ENCODE results near the gene NRARP.

The NRARP gene

DNA sequence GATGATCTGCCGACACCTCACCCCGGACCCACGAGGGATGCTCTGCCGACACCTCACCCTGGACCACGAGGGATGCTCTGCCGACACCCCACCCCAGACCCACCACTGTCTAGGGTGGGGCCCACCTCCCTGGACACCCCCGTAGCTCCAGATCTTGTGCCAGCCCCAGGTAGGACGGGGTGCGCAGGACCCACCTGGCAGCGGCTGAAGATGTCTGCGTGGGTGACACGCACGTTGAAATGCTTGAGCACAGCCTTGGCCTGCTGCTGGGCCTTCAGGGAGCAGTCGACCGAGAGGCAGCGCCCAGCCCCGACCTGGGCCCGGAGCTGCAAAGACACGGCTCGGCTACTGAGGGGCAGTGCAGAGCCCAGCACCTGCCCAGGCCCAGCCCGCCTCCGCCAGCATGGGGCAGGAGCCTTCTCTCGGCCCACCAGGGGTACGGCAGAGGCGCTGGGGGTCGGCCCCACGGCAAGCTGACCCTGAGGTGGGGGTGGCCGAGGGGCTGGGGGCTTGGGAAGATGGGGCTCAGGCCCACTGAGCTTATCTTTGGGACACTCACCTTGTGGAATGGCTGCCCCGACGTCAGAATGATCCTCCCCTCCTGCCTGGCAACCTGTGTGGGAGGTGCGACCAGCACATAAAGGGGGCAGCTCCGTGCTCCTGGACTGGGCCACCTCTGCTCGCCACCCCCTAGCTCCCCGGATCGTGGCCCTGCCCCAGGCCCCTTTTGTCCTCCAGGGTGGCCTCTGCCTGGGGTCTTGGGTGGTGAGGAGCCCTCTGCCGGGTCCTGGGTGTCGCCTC, 21.7 kb upstream of the NRARP start:
- no peak for DNase-seq (ENCODE audit: low read depth in 2 of 2)

GRCh38 chr9:137321726-137322361, 19.8 kb upstream of the NRARP start:
- no peak for DNase-seq (ENCODE audit: low read depth in 2 of 2)

DNA sequence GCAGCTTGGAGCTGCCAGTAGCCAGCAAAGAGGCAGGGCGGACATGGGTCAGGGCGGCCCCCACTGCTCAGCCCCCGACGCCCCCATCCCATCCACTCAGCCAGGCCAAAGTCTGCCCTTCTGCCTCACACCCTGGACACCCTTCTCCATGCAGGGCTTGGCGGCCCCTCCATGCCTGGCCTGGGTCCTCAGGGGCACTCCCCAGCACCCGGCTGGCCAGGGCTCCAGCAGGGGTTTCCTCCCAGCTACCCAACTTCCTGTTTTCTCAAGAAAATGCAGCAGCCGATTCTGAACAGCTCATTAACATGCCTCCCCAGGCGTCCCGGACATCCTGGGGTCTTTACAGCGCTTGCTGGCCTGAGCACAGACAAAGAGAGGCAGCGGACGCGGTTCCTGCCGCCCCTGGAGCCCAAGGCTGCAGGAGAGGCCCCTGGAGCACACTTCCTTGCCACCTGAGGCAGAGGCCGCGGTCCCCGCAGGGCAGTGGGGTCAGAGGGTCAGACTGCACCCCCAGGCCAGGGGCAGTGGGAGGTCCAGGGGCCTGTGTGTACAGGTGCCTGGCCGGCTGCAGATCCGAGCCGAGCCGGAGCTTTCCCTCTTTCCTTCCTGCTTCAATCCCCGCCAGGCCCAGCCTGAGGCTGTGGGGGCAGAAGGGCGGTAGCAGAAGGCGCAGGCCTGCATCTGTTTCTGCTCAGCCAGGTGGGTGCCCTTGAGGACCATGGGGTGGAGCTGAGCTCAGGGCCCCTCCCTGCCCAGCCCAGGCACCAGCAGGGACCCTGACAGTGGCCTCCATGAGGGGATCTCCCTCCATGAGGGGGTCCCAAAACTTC, 18.7 kb upstream of the NRARP start:
- no peak for DNase-seq (ENCODE audit: low read depth in 2 of 2)

GRCh38 chr9:137319739-137320551, 17.9 kb upstream of the NRARP start:
- DNase-seq (ENCODE audit: low read depth in 2 of 2), result no peak

- no peak for DNase-seq (ENCODE audit: low read depth in 2 of 2)
These were observed 17.1 kb upstream of the NRARP start for GRCh38 chr9:137319011-137319738.

DNA sequence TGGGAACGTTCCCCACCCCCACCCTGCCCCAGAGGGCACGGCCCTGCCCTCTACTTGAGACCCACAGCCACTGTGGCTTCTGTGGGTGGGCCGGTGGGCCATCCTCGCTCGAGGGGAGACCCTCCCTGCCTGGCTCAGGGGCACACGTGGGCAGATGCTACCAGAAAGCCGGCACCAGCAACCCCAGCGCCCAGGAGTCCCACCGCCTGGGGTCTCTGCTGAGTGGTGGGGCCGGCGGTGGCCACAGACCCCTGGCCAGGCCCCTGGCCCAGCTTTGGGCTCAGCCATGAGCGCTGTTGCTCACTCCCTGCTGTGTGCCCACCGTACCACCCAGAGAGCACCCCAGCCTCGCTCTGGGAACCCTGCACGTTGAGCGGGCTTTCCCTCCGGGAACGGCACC, 16.5 kb upstream of the NRARP start:
- DNase-seq (ENCODE audit: low read depth in 2 of 2), result no peak

DNA sequence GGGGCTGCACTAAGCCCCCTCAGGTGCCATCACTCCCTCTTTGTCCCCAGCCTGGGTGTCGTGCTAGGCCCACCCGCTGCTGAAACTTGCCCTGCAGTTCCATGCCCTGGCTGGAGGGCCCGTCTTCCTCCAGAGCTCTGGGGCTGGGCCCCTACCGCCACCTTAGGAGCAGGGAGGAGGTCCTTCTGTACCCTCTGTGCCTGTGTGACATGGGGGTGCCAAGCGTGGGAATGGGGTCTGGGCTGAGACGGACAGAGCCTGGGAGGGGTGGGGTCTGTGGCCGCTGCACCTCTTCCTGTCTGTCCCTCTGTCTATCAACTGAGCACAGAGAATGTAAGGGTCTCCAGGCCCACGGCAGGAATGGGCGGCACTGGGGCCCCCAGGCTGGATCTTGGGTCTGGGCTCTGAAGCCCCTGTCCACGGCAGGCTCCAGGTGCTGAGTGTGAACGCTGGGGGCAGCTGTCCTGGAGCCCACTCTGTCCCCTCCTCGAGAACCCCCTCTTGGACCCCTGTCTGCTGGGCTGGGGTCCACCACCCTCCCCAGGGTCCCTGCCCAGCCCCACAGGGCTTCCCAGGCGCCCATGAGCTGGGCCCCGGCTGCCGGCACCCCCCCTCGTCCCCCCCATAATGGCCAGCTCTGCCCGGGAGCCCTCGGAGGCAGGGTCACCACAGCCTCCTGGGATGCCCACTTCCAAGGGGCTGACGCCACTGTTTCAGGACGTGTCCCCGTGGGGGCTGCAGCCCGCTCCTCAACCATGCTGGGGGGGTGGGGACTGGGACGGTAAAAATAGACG, 15.8 kb upstream of the NRARP start:
- DNase-seq (ENCODE audit: low read depth in 2 of 2), result no peak

DNA sequence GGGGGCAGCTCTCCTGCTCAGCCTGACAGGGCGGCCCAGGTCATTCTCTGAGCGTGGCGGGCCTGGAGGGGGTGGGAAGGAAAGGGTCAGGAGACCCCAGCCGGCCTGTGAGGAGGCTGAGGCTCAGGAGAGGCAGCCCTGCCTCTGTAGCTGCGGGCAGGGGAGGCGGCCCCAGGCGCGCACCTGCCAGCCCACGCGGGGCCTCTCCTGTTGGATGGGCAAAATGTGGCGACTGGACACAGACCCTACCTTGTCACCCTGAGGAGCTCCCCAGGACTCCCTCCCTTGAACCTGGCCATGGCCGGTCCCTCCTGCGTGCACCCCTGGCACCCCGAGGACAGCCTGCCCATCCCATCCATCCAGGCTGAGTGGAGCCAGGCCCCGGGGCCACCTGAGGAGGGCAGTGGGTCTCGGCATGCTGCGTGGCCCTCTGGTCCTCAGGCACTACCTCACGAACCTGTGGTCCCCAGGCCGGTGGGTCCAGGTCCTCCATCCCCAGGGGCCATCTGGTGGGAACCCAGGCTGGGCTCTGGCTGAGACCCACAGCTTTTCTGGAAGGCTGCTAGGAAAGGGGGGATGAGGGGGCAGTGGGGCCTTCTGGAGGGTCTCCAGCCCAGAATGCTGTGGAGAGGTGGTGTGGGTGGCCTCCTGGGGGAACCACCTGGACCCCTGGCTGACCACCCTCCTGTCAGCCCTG, 15.1 kb upstream of the NRARP start:
- DNase-seq (ENCODE audit: low read depth in 2 of 2), result no peak

GRCh38 chr9:137316012-137316981, 14.2 kb upstream of the NRARP start:
- no peak for DNase-seq (ENCODE audit: low read depth in 2 of 2)

DNA sequence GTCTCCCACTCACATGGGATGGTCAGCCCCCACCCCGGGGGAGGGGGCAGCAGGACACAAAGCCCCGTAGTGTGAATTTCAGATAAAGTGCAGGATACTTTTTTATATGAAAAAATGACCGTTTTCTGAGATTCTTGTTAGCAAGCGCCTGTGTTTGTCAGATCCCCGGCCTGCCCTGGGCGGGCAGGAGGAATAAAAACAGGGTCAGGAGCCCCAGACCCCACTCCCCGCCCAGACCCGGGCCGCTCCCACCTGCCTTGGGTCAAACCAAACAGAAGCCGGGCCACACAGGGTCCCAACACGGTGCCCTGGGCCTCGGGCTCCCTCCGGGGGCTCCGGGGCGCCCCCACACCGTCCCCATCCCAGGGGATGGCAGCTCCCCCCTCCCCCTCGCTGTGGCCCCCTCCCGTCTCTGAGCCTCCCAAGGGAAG, 13.5 kb upstream of the NRARP start:
- DNase-seq (ENCODE audit: low read depth in 2 of 2), result no peak

- no peak for DNase-seq (ENCODE audit: low read depth in 2 of 2)
These were observed 12.8 kb upstream of the NRARP start for GRCh38 chr9:137314561-137315560.

DNA sequence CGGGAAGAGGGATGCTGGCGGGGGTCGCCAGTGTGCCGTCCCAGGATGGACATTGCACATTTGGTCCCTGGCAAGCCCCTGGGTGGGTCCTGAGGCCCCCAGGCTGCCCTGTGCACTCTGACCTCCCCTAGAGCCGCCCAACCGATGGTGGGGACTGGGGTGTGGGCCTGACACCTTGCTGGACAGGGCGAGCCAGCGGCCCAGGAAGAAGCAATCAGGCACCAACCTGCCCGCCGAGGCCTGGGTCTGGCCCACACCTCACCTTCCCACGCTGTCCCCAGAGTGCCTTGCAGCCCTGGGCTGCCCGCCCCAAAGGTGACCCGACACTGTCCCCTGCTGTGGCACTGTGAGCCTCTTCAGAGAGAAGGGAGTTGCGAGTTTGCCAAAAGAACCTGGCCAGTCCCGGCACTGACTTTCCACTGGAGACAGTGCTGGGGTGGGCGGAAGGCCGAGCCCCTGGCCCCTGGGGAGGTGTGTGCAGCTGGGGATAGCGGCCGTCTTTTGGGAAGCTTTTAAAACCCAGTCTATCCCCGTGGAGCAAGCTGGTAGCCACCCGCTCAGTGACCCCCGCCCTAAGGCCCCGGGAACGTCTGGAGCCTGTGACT, 12.0 kb upstream of the NRARP start:
- no peak for DNase-seq (ENCODE audit: low read depth in 2 of 2)

DNA sequence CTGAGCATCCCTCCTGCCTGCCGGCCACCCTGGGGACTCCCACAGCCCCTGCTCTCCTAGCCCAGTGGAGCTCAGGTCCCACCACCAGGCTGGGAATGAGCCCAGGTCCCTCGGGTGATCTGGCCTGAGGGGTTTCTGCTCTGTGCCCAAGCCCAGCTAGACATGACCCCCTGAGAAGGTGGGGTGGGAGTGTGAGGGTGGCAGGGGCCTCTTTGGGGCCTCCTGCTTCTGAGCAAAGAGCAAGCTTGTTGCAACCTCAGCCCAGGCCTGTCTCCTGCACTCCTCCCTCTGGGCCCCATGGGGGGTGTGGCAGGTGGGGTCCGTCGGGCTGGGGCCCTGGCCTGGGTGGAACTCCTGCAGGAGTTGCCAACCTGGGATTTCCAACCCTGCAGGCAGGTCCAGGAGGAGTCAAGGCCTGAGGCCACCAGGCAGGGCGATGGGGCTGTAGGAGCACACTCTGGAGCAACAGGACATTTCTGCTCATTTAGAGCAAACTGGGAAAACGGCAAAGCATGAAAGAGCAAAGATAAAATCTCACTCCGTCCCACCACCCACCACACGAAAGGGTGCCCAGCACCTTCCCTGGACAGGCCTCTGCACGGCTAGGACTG, 11.4 kb upstream of the NRARP start:
- no peak for DNase-seq (ENCODE audit: low read depth in 2 of 2)

GRCh38 chr9:137312852-137313325, 10.8 kb upstream of the NRARP start:
- DNase-seq (ENCODE audit: low read depth in 2 of 2), result no peak

DNA sequence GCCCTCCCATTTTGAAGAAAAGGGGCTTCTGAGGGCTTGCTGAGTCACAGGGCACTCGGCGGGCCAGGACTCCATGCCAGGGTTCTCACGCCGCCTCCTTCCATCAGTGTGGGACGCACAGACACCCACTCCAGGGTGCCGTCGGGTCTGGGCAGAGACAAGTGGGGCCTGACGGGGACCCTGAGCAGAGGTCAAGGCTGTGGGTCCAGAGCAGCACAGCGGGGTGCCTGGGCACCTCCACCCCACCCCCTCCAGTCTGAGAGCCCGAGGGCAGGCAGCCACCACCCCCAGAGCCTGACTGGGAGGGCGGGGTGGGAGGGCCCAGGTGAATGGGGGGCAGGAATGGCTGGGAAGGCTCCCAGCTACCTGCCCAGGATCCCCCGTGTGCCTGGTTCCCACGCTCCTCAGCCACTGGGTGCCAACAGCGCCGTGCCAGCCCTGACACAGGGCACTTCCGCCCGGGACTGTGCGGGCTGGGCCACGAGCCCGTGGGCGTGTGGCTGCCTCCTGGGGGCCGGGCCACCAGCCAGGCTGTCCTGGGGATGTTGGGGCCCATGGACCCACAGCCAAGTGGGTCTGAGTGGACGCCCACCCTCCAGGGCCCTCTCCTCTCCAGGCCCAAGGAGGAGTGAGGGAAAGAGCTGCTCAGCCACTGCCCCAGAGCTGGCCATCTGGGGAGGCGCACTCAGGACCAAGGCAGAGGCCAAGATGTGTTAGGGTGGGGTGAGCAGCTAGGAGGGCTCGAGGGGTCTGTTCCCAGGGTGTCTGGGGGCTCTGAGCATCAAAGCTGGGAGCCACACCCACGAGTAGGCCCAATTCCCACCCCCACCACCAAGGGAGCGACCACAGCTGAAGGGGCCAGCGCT, 10.1 kb upstream of the NRARP start:
- no peak for DNase-seq (ENCODE audit: low read depth in 2 of 2)

All from stimulated activated CD8-positive, alpha-beta memory T cell treated with anti-CD3 and anti-CD28 coated beads, Interleukin-2, amount 100 ng/mL, for 48 hours (primary cell).